NCI-H82 treated with DMSO at 0.1 percent for 48 hours (cell line): ENCODE measurements around the gene BSCL2.
"Not testable (repeated sequence)": the region's sequence is repeated elsewhere in the genome, so short reads cannot be mapped to it uniquely, and the experiment has no call there.

Source experiments
- DNase-seq: peaks from one replicate; lab custom pipeline; 2025; ENCODE audit not compliant: unreplicated experiment; lab: John Stamatoyannopoulos, UW

The BSCL2 gene

GRCh38 chr11:62719302-62719978 lies 12.2 kb upstream of the BSCL2 start:
- no peak for DNase-seq

DNA sequence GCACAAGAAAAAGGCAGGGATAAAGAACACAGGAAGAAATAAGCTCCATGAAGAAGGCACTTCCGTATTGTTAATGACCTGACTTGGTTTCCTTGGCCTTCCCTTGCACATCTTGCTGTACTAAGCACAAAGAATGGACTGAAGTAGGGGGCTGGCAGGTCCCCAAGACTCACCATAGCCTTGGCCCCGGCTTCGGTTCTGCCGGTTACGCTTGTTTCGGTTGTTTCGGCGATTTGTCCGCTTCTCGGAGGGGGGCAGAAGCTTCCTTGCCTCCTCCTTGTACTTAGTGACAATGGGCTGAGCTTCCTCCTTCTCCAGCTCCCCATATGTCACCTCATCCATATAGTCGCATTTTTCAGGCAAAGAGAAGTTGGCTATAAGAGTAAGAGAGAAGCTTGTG lies 9.6 kb upstream of the BSCL2 start:
- DNase-seq, result no peak

GRCh38 chr11:62716206-62716605 lies 9.0 kb upstream of the BSCL2 start:
- no peak for DNase-seq

GRCh38 chr11:62715150-62716130 lies 8.2 kb upstream of the BSCL2 start:
- DNase-seq, result no peak

DNA sequence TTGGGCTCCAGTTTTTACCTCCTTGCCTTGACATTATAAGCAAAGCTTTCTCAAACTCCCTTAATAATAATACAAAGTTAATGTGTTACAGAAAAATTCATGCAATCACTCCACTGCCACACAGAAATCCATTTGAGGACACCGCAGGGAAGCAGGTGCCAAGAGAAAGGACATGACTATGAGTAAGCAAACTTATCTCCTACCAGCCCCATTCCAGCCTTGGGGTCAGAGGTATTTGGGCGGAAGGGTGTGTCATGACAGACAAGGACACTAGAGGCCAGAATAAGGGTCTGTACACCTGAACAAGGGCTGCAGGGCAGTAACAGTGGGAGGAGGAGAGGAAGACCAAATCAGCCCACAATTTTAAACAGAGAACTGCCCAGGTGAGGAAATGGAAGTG lies 6.1 kb upstream of the BSCL2 start:
- DNase-seq, result no peak

DNA sequence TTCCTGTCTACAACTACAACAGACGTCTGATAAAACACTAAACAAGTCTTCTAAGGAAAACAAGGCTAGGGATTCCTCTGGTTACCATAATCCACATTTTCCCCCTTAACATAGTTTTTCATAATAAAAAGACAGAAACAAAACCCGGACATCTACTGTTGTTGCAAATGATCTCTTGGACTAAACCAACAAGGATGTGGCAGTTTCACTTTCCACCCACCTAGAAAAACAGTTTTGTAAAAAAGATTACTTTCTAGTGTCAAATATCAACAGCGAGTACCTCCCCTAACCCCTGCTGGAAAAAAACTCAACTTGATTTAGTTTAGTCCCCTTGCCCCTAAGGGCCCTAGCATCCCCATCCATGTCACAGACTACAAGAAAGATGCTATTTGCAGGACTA lies 5.6 kb upstream of the BSCL2 start:
- DNase-seq, result no peak

DNA sequence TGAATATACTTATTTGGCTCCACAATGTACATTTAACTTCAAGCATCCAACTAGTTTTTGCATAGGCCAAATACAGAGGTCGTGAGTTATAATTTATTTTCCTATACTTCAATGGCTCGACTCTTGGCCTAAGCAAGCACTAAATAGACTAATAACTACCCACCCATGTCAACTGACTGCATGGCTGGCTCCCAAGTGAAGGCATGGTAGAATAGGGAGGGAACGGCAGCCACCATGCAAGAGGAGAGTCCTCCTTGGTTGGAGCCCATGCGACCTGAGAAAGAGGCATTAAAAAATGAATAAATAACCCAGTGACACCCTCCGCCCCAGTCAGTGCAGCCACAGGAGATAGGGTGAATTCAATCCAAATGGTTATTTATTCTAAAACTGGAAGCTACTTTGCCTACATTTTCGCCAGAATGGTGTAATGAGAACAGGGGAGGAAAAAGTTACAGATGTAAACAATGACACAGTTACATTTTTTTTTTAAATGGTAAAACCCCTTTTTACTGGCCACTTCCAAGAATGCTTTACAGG lies 5.1 kb upstream of the BSCL2 start:
- DNase-seq, result no peak

DNA sequence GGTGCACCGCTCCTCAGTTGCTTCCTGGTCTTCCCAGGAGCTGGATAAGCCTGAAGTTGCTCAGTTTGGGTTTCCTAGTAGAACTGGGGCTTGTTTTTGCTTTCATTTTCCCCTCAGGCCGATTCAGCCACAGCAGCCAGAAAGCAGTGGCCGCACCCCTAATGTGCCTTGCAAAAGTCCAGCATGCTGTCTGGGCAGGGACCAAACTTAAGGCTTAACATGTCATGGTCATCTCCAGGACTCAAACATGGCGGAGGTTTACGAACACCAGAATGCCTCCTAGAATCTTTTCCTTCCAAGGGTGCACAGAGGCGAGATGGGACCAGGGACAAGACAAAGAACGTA lies 2.7 kb upstream of the BSCL2 start:
- DNase-seq, result no peak

DNA sequence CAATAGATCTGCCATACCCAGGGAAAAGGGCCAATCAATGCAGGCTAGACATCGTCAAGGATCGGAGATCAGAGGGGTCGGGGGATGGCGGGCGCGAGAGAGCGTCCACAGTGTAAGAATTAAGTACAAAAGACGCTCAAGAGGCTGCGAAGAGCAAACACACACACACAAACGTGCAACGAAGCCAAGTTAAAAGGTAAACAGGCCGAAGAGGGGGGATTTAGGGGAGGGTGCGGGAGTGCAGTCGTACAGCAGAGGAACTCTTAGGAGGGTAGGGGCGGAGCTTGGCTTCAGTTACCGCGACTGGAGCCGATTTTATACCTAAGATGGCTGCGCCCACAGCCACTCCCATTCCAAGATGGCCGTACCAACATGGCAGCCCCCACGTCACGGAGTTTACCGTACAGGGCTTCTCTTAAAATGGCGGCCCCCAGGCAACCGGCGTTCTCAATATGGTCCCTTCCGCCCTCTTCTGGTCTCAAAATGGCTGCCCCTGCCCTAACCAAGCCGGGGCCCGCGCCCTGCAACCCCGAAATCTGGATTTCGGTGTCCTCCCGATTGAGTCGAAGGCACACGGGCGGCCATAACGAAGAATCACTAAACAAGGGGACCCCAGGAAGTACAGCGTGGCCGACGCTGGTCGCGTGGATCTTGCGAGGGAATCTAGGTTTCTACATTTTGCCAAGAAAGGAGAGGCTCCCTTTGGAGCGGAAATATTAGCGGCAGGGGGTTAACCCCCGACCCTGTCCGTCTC lies 2.2 kb upstream of the BSCL2 start:
- DNase-seq, result peak; percentile 95

DNA sequence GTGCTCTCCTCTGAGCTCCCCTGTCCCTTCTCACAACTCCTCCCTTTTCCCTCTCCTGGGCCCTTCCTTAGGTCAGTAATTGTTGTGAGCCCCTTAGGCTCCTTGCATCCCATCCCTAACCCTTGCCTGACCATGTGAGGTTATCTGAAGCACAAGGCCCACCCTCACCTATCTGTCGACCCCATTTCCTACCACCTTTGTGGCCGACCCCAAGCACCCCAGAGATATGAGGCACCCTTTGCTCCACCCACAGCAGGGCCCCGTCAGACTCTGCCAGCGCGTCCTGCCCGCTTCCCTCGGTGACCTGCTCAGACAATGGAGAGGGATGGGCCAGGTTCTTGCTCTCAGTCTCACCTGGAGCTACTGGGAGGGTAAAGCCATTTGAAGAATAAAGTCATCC lies 1.6 kb upstream of the BSCL2 start:
- DNase-seq, result no peak

GRCh38 chr11:62708392-62708791 lies 1.2 kb upstream of the BSCL2 start:
- DNase-seq, result no peak

GRCh38 chr11:62706850-62707247 lies 375 bp downstream of the BSCL2 start:
- DNase-seq, result no peak

DNA sequence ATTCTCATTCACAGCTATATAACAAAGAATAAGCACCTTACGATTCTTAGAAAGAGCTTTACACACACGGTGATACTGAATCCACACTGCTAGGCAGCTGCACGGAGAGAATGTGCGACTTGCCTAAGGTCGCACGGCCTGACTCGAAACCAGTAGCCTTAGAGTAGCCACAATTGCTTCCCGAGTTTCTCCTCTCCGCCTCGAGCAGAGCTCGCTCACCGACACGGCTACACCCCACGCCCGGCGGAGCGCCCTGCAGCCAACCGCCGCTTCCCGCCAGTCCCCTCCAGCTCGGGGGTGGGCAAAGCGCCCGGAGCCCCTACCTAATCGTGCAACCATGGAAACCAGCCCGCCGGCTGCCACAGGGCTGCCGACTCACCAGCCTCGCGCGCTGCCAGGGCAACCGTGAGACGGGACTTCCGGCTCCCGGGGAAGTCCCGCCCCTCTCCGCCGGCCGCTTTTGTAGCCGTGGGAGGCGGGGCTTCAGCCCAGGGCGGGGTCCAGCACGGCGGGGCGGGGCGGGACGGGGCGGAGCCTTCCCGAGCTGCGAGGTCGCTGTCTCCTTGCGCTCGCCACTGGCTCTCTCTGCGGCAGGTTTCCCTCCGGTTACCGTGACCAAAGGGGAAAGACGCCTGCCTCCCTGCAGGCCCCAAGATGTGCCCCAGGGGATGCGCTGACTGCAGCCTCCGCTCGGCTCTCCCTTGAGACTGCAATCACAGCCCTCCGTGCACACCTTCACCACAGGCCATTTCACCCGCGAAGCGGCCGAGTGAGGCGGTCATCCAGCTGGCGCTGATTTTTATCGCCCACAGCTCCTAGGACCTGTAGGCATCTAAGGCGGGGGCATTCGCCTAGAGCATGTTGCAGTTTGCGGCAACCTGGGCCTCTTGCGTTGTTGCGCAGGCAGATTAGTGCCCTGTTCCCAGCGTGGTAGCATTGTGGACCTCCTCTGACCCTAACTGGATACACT lies 1.1 kb downstream of the BSCL2 start:
- peak; percentile 72 for DNase-seq

- no peak for DNase-seq
Observed at GRCh38 chr11:62705413-62705812, 1.8 kb downstream of the BSCL2 start.

DNA sequence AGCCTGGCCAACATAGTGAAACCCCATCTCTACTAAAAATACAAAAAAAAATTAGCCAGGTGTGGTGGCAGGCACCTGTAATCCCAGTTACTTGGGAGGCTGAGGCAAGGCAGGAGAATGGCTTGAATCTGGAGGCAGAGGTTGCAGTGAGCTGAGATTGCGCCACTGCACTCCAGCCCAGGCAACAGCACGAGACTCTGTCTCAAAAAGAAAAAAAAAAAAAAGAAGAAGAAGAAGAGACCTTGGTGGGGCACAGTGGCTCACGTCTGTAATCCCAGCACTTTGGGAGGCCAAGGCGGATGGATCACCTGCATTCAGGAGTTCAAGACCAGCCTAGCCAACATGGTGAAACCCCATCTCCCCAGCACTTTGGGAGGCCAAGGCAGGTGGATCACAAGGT lies 3.3 kb downstream of the BSCL2 start:
- not testable (repeated sequence) for DNase-seq

- DNase-seq, result no peak
Observed at GRCh38 chr11:62702246-62702645, 5.0 kb downstream of the BSCL2 start.

DNA sequence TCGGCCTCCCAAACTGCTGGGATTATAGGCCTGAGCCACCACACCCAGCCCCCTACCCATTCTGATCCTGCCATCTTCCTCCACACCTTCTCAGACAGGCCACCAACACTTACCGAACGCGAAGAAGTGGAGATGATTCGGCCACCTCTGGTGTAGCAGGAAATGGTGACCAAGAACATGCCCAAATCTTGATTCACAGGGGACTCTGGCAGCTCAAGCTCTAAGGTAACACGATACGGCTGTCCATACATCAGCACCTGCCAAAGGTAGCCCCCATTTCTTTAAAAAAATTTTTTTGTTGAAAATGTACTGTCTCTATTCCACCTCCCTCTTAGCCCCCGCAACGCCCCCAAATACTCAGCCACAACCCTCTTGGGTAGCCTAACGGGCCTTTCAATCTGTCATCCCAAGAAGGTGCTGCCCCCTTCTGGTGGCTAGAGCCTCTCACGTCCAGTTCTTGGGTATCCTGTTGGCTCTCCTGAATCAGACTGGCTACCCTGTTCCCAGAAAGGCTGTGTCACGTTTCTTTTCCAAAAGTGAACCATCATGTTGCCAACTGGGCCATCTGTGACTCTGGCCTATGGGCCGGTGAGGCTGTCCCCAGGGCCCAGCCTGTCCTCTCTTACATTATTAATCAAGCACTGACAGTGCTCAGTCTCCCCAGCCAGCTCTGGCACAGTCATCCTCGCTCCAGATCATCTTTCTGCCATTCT lies 12.6 kb downstream of the BSCL2 start:
- no peak for DNase-seq

GRCh38 chr11:62693624-62694023 lies 13.6 kb downstream of the BSCL2 start:
- DNase-seq, result not testable (repeated sequence)

GRCh38 chr11:62689421-62690183 lies 17.6 kb downstream of the BSCL2 start, which contains the start of gene LRRN4CL:
LRRN4CL (minus strand) TSS chr11:62689530; CDS start chr11:62688508, 1,022 bp downstream.
- DNase-seq, result no peak
